HEK293 (cell line): ENCODE results near the gene FBXL13.
A peak's percentile ranks its signal among the peaks of the same experiment; 100 is the strongest.

Experiments used
- CTCF ChIA-PET: fragments of 350-600 bp; formaldehyde crosslinking; extraction: SDS; loops from one replicate; lab custom pipeline; 2021; ENCODE audit warnings: antibody characterized with exemption; lab: Yijun Ruan, JAX
- POLR2A ChIA-PET: fragments of 300-600 bp; formaldehyde crosslinking; extraction: SDS; loops from one replicate; lab custom pipeline; 2020; ENCODE audit warnings: antibody characterized with exemption, inconsistent platforms; lab: Yijun Ruan, JAX
- H3K27ac ChIP-seq: fragments of 200-500 bp; sonication (Bioruptor generic); 2 replicates; pipeline ENCODE4 v1.5.1; 2014; ENCODE audit warnings: low read depth, low read length, control low read depth, inconsistent platforms; ENCODE audit errors: extremely low read depth
- H3K36me3 ChIP-seq, 2 experiments: fragments of 200-500 bp in 1 of 2; sonication (Bioruptor generic) in 1 of 2; 1 replicate in 1 of 2; 2 replicates in 1 of 2; pipeline ENCODE4 v1.5.1; 2014 to 2017; ENCODE audit warnings: inconsistent platforms in 2 of 2, low read length in 2 of 2; ENCODE audit not compliant: control insufficient read depth in 2 of 2, insufficient read depth in 1 of 2
- H3K4me1 ChIP-seq: fragments of 200-500 bp; sonication (Bioruptor generic); 2 replicates; pipeline ENCODE4 v1.5.1; 2014; ENCODE audit warnings: mild to moderate bottlenecking, low read length, inconsistent platforms; ENCODE audit not compliant: control insufficient read depth, insufficient read depth
- H3K4me3 ChIP-seq: 2 replicates; pipeline ENCODE4 v1.5.1; 2011; ENCODE audit warnings: low read depth, mild to moderate bottlenecking, control low read depth, low read length, moderate library complexity
- H3K9me3 ChIP-seq: fragments of 200-500 bp; sonication (Bioruptor generic); 2 replicates; pipeline ENCODE4 v1.5.1; 2014; ENCODE audit warnings: low read depth, low read length, inconsistent platforms; ENCODE audit not compliant: control insufficient read depth, insufficient read depth
- EGR2 ChIP-seq: fragments of 450-650 bp; formaldehyde crosslinking; IDR thresholded peaks from 2 replicates; pipeline ENCODE4 v1.5.1; 2016; ENCODE audit warnings: low read depth, missing biosample characterization, missing genetic modification characterization
- FEZF1 ChIP-seq: fragments of 450-650 bp; formaldehyde crosslinking; IDR thresholded peaks from 2 replicates; pipeline ENCODE4 v1.5.1; 2016; ENCODE audit warnings: missing biosample characterization, missing genetic modification characterization
- HOXA7 ChIP-seq: sonication (generic); formaldehyde crosslinking; IDR thresholded peaks from 2 replicates; pipeline ENCODE4 v1.8.1; 2022; ENCODE audit warnings: missing genetic modification reagents, borderline replicate concordance
- MEIS1 ChIP-seq: sonication (generic); formaldehyde crosslinking; IDR thresholded peaks from 2 replicates; pipeline ENCODE4 v1.8.1; 2022; ENCODE audit warnings: missing genetic modification reagents, mild to moderate bottlenecking, borderline replicate concordance
- PRDM1 ChIP-seq: fragments of 450-650 bp; formaldehyde crosslinking; IDR thresholded peaks from 2 replicates; pipeline ENCODE4; 2016; ENCODE audit warnings: missing biosample characterization, missing genetic modification characterization
- PRDM6 ChIP-seq: fragments of 450-650 bp; formaldehyde crosslinking; IDR thresholded peaks from 2 replicates; pipeline ENCODE4 v1.5.1; 2017; ENCODE audit warnings: missing biosample characterization, missing genetic modification characterization
- SCRT2 ChIP-seq: fragments of 450-650 bp; formaldehyde crosslinking; IDR thresholded peaks from 2 replicates; pipeline ENCODE4 v1.5.1; 2016; ENCODE audit warnings: missing biosample characterization, missing genetic modification characterization
- TCF7L2 ChIP-seq: IDR thresholded peaks from 2 replicates; pipeline ENCODE4 v1.6.1; 2011; ENCODE audit warnings: low read depth, mild to moderate bottlenecking, inconsistent platforms, low read length, moderate library complexity, borderline replicate concordance
- ZBTB26 ChIP-seq: fragments of 450-650 bp; formaldehyde crosslinking; optimal IDR thresholded peaks from 2 replicates; pipeline ENCODE3; 2016; ENCODE audit warnings: missing biosample characterization, mild to moderate bottlenecking, missing genetic modification characterization
- ZNF10 ChIP-seq: fragments of 450-650 bp; formaldehyde crosslinking; IDR thresholded peaks from 2 replicates; pipeline ENCODE4 v1.5.1; 2017; ENCODE audit warnings: missing biosample characterization, missing genetic modification characterization
- ZNF114 ChIP-seq: fragments of 450-650 bp; formaldehyde crosslinking; IDR thresholded peaks from 2 replicates; pipeline ENCODE4 v1.5.0; 2017; ENCODE audit warnings: missing biosample characterization, missing genetic modification characterization
- ZNF146 ChIP-seq: fragments of 450-650 bp; formaldehyde crosslinking; IDR thresholded peaks from 2 replicates; pipeline ENCODE4 v1.5.1; 2016; ENCODE audit warnings: missing biosample characterization, missing genetic modification characterization
- ZNF211 ChIP-seq: fragments of 450-650 bp; formaldehyde crosslinking; IDR thresholded peaks from 2 replicates; pipeline ENCODE4 v1.5.1; 2016; ENCODE audit warnings: low read depth, missing biosample characterization, missing genetic modification characterization
- ZNF221 ChIP-seq: fragments of 450-650 bp; formaldehyde crosslinking; IDR thresholded peaks from 2 replicates; pipeline ENCODE4 v1.5.1; 2017; ENCODE audit warnings: missing biosample characterization, missing genetic modification characterization, borderline replicate concordance
- ZNF366 ChIP-seq: fragments of 450-650 bp; formaldehyde crosslinking; conservative IDR thresholded peaks from 2 replicates; pipeline ENCODE4 v1.5.1; 2016; ENCODE audit warnings: missing biosample characterization, missing genetic modification characterization
- ZNF670 ChIP-seq: fragments of 450-650 bp; formaldehyde crosslinking; IDR thresholded peaks from 2 replicates; pipeline ENCODE4 v1.5.1; 2016; ENCODE audit warnings: missing biosample characterization, missing genetic modification characterization, low read depth
- ZNF707 ChIP-seq: fragments of 450-650 bp; formaldehyde crosslinking; IDR thresholded peaks from 2 replicates; pipeline ENCODE4 v1.5.1; 2016; ENCODE audit warnings: missing biosample characterization, missing genetic modification characterization
- ZNF837 ChIP-seq: fragments of 450-650 bp; formaldehyde crosslinking; IDR thresholded peaks from 2 replicates; pipeline ENCODE4 v1.5.1; 2016; ENCODE audit warnings: missing biosample characterization, missing genetic modification characterization
- ZSCAN23 ChIP-seq: fragments of 450-650 bp; formaldehyde crosslinking; IDR thresholded peaks from 2 replicates; pipeline ENCODE4 v1.5.1; 2016; ENCODE audit warnings: missing biosample characterization, missing genetic modification characterization
- TF ChIP-seq, protein P1 (sequence below): fragments of 450-650 bp; IDR thresholded peaks from 2 replicates; pipeline ENCODE4 v1.5.1; 2018; ENCODE audit warnings: missing biosample characterization, missing genetic modification characterization
- TF ChIP-seq, protein P2 (sequence below): fragments of 450-650 bp; formaldehyde crosslinking; IDR thresholded peaks from 2 replicates; pipeline ENCODE4 v1.5.1; 2016; ENCODE audit warnings: missing biosample characterization, missing genetic modification characterization
- TF ChIP-seq, protein P3 (sequence below): fragments of 450-650 bp; formaldehyde crosslinking; IDR thresholded peaks from 2 replicates; pipeline ENCODE4 v1.5.1; 2016; ENCODE audit warnings: missing biosample characterization, missing genetic modification characterization

The FBXL13 gene

DNA sequence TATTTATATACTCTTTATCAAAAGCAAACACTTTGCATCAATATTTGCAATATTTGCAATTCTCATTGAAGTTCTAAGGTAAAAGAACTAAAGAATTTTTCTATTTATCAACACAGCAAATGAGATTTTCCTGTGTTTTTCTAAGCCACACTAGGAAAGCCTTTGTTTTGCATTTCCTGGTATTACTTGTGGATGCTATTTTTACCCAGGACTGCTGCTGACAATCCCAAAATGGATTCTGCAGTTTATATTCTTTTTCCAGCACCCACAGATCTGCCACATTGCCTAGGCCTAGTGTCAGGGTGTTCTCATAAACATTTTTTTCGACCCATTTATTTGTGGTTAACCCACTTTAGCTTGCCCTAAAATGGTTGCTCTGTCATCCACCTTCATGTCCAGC lies 135.9 kb downstream of the FBXL13 start (continued):
- TF ChIP-seq, protein P1, sequence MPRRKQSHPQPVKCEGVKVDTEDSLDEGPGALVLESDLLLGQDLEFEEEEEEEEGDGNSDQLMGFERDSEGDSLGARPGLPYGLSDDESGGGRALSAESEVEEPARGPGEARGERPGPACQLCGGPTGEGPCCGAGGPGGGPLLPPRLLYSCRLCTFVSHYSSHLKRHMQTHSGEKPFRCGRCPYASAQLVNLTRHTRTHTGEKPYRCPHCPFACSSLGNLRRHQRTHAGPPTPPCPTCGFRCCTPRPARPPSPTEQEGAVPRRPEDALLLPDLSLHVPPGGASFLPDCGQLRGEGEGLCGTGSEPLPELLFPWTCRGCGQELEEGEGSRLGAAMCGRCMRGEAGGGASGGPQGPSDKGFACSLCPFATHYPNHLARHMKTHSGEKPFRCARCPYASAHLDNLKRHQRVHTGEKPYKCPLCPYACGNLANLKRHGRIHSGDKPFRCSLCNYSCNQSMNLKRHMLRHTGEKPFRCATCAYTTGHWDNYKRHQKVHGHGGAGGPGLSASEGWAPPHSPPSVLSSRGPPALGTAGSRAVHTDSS = no peak
- TF ChIP-seq MEIS1 (CRISPR knock-in tag) = no peak
- TF ChIP-seq ZNF114 (tag by site-specific recombination) = no peak
- TF ChIP-seq ZSCAN23 (tag by site-specific recombination) = no peak
- TF ChIP-seq ZNF211 = no peak
- no peak for TF ChIP-seq HOXA7 (CRISPR knock-in tag)
- TF ChIP-seq ZNF10 (tag by site-specific recombination) = no peak
- no peak for TF ChIP-seq ZNF837
- TF ChIP-seq ZNF707 = no peak
- TF ChIP-seq, protein P2, sequence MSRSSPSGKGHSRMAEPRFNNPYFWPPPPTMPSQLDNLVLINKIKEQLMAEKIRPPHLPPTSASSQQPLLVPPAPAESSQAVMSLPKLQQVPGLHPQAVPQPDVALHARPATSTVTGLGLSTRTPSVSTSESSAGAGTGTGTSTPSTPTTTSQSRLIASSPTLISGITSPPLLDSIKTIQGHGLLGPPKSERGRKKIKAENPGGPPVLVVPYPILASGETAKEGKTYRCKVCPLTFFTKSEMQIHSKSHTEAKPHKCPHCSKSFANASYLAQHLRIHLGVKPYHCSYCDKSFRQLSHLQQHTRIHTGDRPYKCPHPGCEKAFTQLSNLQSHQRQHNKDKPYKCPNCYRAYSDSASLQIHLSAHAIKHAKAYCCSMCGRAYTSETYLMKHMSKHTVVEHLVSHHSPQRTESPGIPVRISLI (tag by site-specific recombination) = no peak
- no peak for TF ChIP-seq EGR2 (tag by site-specific recombination)
- TF ChIP-seq ZNF670 (tag by site-specific recombination) = no peak

DNA sequence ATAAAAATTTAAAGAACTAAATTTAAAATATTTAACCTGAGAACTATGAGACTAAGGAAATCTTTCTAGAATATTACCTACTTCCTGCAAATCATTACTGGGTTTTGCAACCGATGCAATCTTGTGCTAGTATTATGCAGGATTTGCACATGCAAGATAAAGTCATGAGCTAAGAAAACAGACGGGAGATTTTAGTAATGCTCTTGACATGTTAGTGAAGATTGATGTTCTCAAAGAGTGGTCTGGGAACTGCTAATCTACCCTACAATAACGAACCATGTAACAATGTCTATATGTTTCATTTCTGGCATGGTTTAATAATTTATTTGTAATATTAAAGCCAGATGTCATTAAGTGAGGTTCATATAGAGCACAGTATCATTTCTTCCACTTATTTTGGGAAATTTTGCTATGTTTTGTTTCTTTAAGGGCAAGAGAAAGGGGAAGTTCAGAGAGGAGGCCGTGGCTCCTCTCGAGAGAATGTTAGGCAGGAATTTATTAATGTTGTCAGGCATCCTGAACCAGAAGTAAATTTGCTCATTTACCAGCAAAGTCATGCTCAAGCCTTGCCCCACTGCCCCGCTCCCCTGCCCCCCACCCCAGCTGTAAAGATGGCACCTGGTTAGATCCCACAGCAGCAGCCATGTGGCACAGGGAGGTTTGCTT lies 139.0 kb downstream of the FBXL13 start:
- CTCF ChIA-PET = interaction anchor here (0.5 kb wide), 1 partner anchor 9 kb away, joined by 3 read pairs; no protein-coding TSS in a partner anchor
- TF ChIP-seq PRDM6 (0 out of 2 replicates have a peak, but pooled peaks have one; percentile 25), TCF7L2 (no peak)
- TF ChIP-seq, all 188 proteins: peak for 1
- H3K9me3 ChIP-seq = no peaks in the 10 kb centered on the region
- no peaks in the 10 kb centered on the region for H3K4me1 ChIP-seq
- POLR2A ChIA-PET = no interaction called here
- no peak overlapping the region for H3K27ac ChIP-seq
- H3K36me3 ChIP-seq = no peaks in the 10 kb centered on the region
- H3K4me3 ChIP-seq = no peak overlapping the region

- TF ChIP-seq, protein P3, sequence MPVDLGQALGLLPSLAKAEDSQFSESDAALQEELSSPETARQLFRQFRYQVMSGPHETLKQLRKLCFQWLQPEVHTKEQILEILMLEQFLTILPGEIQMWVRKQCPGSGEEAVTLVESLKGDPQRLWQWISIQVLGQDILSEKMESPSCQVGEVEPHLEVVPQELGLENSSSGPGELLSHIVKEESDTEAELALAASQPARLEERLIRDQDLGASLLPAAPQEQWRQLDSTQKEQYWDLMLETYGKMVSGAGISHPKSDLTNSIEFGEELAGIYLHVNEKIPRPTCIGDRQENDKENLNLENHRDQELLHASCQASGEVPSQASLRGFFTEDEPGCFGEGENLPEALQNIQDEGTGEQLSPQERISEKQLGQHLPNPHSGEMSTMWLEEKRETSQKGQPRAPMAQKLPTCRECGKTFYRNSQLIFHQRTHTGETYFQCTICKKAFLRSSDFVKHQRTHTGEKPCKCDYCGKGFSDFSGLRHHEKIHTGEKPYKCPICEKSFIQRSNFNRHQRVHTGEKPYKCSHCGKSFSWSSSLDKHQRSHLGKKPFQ (tag by site-specific recombination) = no peak
- TF ChIP-seq ZNF366 (tag by site-specific recombination) = no peak
- TF ChIP-seq ZNF146 (tag by site-specific recombination) = no peak
- TF ChIP-seq ZNF221 = no peak
- TF ChIP-seq PRDM1 (tag by site-specific recombination) = no peak
- TF ChIP-seq SCRT2 (tag by site-specific recombination) = no peak
- no peak for TF ChIP-seq FEZF1
- TF ChIP-seq ZBTB26 (tag by site-specific recombination) = no peak
- POLR2A ChIA-PET = no interaction called here
- CTCF ChIA-PET = interaction anchor here (0.7 kb wide), 1 partner anchor 222 kb away, joined by 5 read pairs; no protein-coding TSS in a partner anchor
These were observed 139.9 kb downstream of the FBXL13 start for GRCh38 chr7:102934701-102935100.

More at GRCh38 chr7:102934701-102935100, 139.9 kb downstream of the FBXL13 start:
- no peaks in the 10 kb centered on the region for H3K9me3 ChIP-seq
- H3K4me3 ChIP-seq = no peak overlapping the region
- H3K4me1 ChIP-seq = no peaks in the 10 kb centered on the region
- H3K36me3 ChIP-seq = no peaks in the 10 kb centered on the region
- no peak overlapping the region for H3K27ac ChIP-seq
